ENCODE results near the gene CBY1. TPM values are rescaled to one million over a fixed set of nuclear protein-coding genes. Genes with fewer than 3 reads are reported as not detected.
A peak's percentile ranks its signal among the peaks of the same experiment; 100 is the strongest.

CBY1 gene
- total RNA-seq, 1 donor: 20.7 TPM

DNA sequence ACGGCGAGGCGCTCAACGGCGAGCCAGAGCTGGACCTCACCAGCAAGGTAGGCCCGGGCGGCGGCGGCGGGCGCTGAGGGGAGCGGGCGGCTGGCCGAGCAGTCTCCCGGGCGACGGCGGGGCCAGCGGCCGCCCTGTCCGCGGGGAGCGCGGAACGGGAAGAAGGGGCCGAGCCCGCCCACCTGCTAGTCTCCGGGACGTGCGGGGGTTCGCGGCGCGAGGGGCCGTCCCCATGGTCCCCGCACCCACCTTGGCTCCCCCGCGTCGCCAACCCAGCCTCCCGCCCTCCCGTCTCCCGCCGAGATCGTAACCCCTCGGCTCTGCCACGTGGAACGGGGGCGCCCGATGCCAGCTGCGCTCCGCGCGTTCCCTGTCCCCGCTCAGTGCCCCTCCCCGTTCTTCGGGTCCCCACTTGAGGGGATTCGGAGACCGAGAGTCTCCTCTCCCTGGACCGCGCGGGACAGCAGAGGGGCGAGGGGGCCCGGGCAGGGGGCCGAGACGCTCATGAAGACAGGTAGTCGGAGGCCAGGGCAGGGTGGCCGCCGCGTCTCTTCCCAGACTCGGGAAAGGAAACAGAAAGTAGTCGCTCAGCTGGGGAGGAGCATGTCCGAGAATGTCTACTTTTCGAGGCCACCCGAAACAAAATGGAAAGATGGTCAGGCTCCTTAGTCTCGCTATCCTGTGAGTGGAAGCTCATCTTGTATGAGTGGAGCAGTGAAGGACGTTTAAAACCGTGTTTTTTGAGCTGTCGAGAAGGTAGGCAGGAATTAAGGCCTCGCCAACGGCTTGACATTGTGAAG, 49.9 kb downstream of the CBY1 start:
- peak overlapping the region; percentile 83 for H3K4me3 ChIP-seq (ENCODE audit: low read depth, low read length)
- DNase-seq (ENCODE audit: low read depth): peak; percentile 66

DNA sequence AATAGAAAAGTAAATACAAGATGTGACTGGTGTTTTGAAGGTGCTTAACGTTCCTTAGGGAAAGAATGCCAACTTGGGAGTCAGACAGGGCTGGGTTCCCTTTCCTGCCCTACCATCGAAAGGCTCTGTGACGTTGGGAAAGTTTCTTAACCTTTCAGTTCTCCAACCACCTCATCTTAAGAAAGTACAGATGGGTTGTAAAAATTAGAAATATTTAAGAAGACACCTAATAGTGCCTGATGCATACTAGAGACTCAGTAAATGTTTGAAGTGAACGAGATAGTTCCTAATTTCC, 50.4 kb downstream of the CBY1 start:
- peak overlapping the region; percentile 83 for H3K4me3 ChIP-seq (ENCODE audit: low read depth, low read length)
- TF ChIP-seq, protein P1, sequence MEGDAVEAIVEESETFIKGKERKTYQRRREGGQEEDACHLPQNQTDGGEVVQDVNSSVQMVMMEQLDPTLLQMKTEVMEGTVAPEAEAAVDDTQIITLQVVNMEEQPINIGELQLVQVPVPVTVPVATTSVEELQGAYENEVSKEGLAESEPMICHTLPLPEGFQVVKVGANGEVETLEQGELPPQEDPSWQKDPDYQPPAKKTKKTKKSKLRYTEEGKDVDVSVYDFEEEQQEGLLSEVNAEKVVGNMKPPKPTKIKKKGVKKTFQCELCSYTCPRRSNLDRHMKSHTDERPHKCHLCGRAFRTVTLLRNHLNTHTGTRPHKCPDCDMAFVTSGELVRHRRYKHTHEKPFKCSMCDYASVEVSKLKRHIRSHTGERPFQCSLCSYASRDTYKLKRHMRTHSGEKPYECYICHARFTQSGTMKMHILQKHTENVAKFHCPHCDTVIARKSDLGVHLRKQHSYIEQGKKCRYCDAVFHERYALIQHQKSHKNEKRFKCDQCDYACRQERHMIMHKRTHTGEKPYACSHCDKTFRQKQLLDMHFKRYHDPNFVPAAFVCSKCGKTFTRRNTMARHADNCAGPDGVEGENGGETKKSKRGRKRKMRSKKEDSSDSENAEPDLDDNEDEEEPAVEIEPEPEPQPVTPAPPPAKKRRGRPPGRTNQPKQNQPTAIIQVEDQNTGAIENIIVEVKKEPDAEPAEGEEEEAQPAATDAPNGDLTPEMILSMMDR (IDR thresholded peaks at IDR 0.05; ENCODE audit: insufficient read depth, low read depth, low read length): no peak
- DNase-seq (ENCODE audit: low read depth): peak; percentile 43

More for the DNA sequence above, 49.9 kb downstream of the CBY1 start:
- TF ChIP-seq, protein P1 (IDR thresholded peaks at IDR 0.05; ENCODE audit: insufficient read depth, low read depth, low read length): no peak

DNA sequence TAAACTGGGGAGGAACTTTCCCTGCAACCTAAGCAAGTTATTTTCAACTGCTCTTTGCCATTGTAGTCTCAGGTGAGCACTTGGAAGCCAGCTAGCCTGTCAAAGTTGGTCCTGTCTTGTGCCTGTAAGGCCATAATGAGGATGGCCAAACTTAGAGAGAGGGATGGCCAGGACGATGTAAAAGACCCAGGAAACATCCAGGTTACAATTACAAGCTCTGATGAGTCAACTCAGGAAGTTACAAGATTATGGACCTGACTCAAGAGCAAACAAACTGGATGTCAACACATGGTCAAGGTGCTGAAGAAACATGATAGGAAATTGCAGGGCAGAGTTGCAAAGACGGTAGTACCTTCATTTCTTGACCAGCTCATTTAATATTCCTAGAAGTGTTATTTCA, 50.9 kb downstream of the CBY1 start:
- TF ChIP-seq, protein P1 (IDR thresholded peaks at IDR 0.05; ENCODE audit: insufficient read depth, low read depth, low read length): no peak
- DNase-seq (ENCODE audit: low read depth): peak; percentile 68
- H3K4me3 ChIP-seq (ENCODE audit: low read depth, low read length): peak overlapping the region; percentile 83

DNA sequence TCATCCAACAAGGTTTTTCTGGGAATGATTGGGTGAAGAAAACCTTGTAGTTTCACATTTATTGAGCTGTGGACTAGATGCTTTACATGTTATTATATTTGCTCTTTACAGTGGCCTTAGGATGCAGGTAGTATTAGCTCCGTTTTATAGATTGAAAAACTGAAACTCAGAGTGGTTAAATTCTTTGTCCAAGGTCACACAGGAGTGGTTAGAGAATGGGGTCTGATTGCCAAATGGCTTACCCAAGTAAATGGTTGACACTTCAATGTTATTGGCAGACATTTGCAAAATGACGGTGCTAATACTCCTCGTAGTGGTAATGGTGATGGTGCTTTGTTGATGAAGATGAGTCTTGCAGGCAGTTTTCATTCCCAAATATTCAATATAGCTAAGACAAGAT, 51.5 kb downstream of the CBY1 start:
- DNase-seq (ENCODE audit: low read depth): no peak
- H3K4me3 ChIP-seq (ENCODE audit: low read depth, low read length): no peak overlapping the region
- TF ChIP-seq, protein P1 (IDR thresholded peaks at IDR 0.05; ENCODE audit: insufficient read depth, low read depth, low read length): no peak

DNA sequence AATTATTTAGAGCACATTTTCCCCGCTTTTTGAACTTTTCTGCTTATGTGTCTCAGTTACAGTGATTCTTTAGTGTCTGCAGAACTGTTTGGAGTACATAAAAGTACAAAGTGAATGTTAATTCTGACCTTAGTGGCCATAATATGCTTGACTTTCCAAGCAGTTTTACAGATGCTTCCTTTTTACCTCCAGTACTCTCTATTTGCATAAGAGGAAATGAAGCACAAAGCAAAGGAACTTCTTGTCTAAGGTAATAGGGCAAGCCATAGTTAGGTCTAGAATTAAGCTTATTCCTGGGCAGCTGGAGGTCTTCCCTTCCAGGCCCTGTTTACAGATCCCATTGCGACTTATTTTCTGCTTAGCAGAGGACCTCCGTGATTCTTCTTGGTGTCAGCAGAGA, 52.9 kb downstream of the CBY1 start:
- DNase-seq (ENCODE audit: low read depth): no peak
- H3K4me3 ChIP-seq (ENCODE audit: low read depth, low read length): no peak overlapping the region
- TF ChIP-seq, protein P1 (IDR thresholded peaks at IDR 0.05; ENCODE audit: insufficient read depth, low read depth, low read length): no peak

DNA sequence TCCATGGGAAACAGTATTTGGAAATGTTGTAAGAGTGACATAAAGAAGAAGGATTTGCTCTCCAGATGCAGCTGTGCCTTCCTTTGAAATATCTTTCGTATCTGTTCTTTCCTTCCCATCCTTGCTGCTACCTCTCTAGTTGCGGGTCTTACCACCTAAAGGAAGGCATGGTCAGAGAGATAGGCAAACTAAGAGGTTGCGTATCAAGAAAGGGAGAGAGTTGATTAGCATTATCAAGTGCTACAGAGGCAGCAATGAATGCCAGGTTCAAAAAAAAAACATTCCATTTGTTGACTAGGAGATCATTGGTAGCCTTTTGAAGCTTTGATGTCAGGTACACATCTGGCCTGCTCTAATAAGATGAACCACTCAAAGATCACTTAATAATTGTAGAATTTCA, 53.9 kb downstream of the CBY1 start:
- H3K4me3 ChIP-seq (ENCODE audit: low read depth, low read length): no peak overlapping the region
- no peak for DNase-seq (ENCODE audit: low read depth)
- TF ChIP-seq, protein P1 (IDR thresholded peaks at IDR 0.05; ENCODE audit: insufficient read depth, low read depth, low read length): no peak

DNA sequence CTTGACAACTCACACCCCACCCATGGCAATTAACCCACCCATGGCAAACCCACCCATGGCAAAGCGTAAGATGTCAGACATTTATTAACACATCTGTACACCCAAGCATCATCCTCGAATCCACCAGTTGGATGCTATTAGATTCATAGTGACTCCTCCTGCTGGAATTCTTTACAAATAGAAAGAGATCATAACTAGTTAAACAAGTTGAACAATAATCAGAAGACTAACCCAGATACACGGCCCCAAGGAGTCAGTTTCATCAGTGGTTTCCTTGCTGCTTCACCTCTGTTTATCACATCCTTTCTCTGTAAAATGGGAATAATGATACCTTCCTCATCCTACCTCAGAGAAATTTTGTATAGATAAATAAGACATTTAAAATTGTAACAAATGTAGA, 54.4 kb downstream of the CBY1 start:
- TF ChIP-seq, protein P1 (IDR thresholded peaks at IDR 0.05; ENCODE audit: insufficient read depth, low read depth, low read length): no peak

More for the DNA sequence above, 54.4 kb downstream of the CBY1 start:
- no peak overlapping the region for H3K4me3 ChIP-seq (ENCODE audit: low read depth, low read length)
- no peak for DNase-seq (ENCODE audit: low read depth)

Data from fibroblast of villous mesenchyme (primary cell).